GM18870 (cell line): Measurements from ENCODE around the gene PCDHGB1.
A peak's percentile ranks its signal among the peaks of the same experiment; 100 is the strongest.
"Not testable (repeated sequence)": the region's sequence is repeated elsewhere in the genome, so short reads cannot be mapped to it uniquely, and the experiment has no call there.

Experiments
- ATAC-seq: cut with Tn5 transposase; IDR thresholded peaks from one replicate; pipeline ENCODE4 v1.9.1; 2021; ENCODE audit warnings: moderate library complexity; ENCODE audit not compliant: unreplicated experiment

Gene PCDHGB1

DNA sequence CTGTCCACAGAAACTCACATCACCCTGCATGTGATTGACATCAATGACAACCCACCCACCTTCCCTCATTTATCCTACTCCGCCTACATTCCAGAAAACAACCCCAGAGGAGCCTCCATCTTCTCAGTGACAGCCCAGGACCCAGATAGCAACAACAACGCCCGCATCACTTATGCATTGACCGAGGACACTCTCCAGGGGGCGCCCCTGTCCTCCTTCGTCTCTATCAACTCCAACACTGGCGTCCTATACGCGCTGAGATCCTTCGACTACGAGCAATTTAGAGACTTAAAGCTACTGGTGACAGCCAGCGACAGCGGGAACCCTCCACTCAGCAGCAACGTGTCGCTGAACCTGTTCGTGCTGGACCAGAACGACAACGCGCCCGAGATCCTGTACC, 4.6 kb upstream of the PCDHGB1 start:
- ATAC-seq, result no peak

DNA sequence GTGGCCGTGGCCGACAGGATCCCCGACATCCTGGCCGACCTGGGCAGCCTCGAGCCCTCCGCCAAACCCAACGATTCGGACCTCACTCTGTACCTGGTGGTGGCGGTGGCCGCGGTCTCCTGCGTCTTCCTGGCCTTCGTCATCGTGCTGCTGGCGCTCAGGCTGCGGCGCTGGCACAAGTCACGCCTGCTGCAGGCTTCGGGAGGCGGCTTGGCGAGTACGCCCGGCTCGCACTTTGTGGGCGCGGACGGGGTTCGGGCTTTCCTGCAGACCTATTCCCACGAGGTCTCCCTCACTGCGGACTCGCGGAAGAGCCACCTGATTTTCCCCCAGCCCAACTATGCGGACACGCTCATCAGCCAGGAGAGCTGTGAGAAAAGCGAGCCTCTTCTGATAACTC, 3.9 kb upstream of the PCDHGB1 start:
- not testable (repeated sequence) for ATAC-seq

DNA sequence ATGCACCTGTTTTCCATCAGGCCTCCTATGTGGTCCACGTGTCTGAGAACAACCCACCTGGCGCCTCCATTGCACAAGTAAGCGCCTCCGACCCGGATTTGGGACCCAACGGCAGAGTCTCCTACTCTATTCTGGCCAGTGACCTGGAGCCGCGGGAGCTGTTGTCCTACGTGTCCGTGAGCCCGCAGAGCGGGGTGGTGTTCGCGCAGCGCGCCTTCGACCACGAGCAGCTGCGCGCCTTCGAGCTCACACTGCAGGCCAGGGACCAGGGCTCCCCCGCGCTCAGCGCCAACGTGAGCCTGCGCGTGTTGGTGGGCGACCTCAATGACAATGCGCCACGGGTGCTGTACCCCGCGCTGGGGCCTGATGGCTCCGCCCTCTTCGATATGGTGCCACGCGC, 1.7 kb downstream of the PCDHGB1 start:
- no peak for ATAC-seq

DNA sequence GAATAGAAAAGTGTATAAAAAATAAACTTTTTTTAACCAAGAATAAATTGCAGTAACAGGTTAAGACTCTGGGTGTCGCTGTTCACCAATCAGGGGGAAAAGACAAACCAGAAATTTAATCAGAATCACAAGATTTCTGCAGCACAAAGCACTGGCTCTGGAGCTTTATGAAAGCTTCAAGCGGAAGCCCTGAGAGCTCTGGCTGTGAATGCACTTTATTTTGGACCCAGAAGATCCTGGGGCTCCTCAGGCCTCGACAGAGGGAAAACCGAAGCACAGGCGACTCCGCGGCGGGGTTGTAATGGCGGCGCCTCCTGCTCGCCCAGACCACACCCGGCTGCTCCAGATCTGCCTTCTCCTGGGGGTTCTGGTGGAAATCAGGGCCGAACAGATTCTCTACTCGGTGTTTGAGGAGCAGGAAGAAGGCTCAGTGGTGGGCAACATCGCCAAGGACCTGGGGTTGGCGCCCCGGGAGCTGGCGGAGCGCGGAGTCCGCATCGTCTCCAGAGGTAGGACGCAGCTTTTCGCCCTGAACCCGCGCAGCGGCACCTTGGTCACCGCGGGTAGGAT, 5.1 kb downstream of the PCDHGB1 start, which contains the start of gene PCDHGA4:
PCDHGA4 (plus strand) TSS at position 122 of the 570 bp plus-strand sequence; CDS start at position 209, 87 bp downstream.
- no peak for ATAC-seq

DNA sequence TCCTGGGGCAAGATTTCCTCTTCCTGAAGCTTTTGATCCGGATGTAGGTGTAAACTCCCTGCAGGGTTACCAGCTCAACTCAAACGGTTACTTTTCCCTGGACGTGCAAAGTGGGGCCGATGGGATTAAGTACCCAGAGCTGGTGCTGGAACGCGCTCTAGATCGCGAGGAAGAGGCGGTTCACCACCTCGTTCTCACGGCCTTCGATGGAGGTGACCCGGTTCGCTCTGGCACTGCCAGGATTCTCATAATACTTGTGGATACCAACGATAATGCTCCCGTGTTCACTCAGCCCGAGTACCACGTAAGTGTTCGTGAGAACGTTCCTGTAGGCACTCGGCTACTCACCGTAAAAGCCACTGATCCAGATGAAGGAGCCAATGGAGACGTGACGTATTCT, 5.7 kb downstream of the PCDHGB1 start:
- ATAC-seq, result no peak

DNA sequence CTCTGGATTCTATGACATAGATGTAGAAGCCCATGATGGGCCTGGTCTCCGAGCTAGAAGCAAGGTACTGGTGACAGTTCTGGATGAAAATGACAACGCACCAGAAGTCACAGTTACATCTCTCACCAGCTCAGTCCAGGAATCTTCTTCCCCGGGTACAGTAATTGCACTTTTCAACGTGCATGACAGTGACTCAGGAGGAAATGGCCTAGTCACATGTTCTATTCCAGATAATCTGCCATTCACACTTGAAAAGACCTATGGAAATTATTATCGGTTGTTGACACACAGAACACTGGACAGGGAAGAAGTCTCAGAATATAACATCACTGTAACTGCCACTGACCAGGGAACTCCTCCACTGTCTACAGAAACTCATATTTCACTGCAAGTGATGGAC, 6.2 kb downstream of the PCDHGB1 start:
- ATAC-seq, result no peak

DNA sequence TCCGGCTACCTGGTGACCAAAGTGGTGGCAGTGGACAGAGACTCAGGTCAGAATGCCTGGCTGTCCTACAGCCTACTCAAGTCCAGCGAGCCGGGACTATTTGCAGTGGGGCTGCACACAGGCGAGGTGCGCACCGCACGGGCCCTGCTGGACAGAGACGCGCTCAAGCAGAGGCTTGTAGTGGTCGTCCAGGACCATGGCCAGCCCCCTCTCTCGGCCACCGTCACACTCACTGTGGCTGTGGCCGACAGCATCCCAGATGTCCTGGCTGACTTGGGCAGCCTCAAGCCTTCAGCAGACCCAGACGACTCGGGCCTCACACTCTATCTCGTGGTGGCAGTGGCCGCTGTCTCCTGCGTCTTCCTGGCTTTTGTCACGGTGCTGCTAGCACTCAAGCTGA, 7.1 kb downstream of the PCDHGB1 start:
- ATAC-seq, result no peak

DNA sequence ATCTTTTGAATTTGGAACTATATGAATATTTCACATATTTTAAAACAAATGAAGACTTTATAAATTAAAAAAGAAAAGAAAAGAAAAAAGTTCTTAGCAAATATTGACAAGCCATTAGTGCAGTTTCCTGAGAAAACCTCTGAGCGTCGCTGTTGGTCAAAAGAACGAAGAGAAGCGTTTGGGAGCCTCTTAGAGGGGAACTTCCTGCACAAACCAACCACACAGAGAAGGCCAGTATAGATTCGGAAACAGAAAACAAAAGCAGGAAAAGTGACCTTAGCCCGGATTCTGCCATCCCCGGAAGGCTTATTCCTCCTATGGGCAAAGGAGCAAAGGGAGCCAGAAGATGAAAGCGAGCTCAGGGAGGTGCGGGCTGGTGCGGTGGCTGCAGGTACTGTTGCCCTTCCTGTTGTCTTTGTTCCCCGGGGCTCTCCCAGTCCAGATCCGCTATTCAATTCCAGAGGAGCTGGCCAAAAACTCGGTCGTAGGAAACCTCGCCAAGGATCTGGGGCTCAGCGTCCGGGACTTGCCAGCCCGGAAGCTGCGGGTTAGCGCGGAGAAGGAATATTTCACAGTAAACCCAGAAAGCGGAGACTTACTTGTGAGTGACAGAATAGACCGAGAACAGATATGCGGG, 10.0 kb downstream of the PCDHGB1 start, which contains the start of gene PCDHGB2:
PCDHGB2 (plus strand) TSS at position 205 of the 637 bp plus-strand sequence; CDS start at position 347, 142 bp downstream.
- peak; percentile 61 for ATAC-seq

DNA sequence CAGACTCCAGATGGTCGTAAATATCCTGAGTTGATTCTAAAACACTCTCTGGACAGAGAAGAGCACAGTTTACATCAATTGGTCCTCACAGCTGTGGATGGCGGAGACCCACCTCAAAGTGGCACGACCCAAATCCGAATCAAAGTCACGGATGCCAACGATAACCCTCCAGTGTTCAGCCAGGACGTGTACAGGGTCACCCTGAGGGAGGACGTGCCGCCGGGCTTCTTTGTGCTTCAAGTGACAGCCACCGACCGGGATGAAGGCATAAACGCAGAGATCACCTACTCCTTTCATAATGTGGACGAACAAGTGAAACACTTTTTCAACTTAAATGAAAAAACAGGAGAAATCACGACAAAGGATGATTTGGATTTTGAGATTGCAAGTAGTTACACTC, 10.8 kb downstream of the PCDHGB1 start:
- no peak for ATAC-seq

DNA sequence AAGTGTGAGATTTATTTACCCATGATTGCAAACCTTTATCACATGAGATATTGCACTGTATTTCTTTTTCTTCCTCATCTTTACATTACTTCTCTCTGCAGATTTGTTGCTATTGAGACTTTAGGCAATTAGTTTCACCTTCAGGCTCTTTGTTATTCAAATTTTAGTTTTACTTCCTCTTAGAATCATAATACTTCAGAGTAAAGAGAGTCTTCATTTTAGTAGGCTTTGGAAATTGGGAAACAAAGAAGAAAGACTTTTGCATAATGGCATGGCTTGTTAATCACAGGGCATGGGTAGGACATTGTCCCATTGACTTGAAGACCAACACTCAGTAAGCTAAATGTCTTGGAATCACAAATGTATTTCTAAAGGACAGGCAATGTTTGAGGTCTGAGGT, 12.8 kb downstream of the PCDHGB1 start:
- no peak for ATAC-seq

DNA sequence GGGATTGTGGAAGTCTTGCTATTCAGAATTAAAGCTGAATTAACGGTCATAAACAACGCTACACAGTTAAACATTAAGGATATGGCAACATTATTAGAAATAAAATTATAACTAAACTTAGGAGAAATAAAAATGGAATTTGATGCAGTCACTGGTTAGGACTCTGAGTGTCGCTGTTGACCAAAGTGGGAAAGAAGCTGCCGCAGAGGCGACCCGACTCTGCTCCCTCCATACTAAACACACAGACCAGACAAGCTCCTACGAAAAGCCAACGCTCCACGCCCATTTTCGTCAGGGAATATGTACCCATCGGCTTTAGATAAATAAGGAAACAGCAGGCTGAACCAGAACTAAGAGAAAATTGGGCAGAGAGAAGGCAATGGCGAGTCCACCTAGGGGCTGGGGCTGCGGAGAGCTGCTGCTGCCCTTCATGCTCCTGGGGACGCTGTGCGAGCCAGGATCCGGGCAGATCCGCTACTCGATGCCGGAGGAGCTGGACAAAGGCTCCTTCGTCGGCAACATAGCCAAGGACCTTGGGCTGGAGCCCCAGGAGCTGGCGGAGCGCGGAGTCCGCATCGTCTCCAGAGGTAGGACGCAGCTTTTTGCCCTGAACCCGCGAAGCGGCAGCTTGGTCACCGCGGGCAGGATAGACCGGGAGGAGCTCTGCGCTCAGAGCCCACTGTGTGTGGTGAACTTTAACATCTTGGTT, 14.2 kb downstream of the PCDHGB1 start, which contains the start of gene PCDHGA5:
PCDHGA5 (plus strand) TSS at position 211 of the 709 bp plus-strand sequence; CDS start at position 380, 169 bp downstream.
- ATAC-seq, result no peak

DNA sequence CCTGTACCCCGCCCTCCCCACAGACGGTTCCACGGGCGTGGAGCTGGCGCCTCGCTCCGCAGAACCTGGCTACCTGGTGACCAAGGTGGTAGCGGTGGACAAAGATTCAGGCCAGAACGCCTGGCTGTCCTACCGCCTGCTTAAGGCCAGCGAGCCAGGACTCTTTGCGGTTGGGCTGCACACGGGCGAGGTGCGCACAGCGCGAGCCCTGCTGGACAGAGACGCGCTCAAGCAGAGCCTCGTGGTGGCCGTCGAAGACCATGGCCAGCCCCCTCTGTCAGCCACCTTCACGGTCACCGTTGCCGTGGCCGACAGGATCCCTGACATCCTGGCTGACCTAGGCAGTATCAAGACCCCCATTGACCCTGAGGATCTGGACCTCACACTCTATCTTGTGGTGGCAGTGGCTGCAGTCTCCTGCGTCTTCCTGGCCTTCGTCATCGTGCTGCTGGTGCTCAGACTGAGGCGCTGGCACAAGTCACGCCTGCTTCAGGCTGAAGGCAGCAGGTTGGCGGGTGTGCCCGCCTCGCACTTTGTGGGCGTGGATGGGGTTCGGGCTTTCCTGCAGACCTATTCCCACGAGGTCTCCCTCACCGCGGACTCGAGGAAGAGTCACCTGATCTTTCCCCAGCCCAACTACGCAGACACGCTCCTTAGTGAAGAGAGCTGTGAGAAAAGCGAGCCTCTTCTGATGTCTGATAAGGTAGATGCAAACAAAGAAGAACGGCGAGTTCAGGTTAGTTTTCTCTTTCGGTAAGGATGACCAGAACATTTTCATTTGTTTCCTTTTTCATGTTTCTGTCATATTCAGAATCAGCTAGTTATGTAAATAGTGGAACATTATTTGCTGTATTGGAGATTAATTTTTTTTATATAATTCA, 16.4 kb downstream of the PCDHGB1 start:
- no peak for ATAC-seq

DNA sequence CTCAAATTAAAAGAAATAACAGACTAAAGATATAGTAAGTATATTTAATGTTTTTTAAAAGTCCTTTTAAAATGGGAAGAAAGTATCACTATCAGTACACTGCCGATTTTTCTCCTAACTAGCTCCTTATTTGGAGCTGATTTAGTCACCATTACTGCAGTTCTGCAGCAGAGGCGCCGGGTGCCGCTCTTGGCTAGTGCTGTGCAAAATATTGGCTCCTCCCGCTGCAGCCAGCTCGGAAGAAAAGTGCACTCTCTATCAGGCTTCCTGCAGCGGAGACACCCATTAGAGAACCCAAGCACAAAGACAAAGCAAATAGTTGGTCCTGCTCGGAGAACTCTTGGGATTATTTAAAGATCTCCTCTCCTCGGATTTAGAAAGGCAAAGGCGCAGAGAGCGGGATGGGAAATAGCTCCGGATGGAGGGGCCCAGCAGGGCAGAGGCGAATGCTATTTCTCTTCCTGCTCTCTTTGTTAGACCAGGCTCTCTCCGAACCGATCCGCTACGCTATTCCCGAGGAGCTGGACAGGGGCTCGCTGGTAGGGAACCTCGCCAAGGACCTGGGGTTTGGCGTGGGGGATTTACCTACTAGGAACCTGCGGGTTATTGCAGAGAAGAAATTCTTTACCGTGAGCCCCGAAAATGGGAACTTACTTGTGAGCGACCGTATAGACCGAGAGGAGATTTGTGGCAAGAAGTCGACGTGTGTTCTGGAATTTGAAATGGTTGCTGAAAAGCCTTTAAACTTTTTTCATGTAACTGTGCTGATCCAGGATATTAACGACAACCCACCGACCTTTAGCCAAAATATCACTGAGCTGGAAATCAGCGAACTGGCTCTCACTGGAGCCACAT, 20.3 kb downstream of the PCDHGB1 start, which contains the start of gene PCDHGB3:
PCDHGB3 (plus strand) TSS at position 249 of the 855 bp plus-strand sequence; CDS start at position 402, 153 bp downstream.
- ATAC-seq, result peak; percentile 94

DNA sequence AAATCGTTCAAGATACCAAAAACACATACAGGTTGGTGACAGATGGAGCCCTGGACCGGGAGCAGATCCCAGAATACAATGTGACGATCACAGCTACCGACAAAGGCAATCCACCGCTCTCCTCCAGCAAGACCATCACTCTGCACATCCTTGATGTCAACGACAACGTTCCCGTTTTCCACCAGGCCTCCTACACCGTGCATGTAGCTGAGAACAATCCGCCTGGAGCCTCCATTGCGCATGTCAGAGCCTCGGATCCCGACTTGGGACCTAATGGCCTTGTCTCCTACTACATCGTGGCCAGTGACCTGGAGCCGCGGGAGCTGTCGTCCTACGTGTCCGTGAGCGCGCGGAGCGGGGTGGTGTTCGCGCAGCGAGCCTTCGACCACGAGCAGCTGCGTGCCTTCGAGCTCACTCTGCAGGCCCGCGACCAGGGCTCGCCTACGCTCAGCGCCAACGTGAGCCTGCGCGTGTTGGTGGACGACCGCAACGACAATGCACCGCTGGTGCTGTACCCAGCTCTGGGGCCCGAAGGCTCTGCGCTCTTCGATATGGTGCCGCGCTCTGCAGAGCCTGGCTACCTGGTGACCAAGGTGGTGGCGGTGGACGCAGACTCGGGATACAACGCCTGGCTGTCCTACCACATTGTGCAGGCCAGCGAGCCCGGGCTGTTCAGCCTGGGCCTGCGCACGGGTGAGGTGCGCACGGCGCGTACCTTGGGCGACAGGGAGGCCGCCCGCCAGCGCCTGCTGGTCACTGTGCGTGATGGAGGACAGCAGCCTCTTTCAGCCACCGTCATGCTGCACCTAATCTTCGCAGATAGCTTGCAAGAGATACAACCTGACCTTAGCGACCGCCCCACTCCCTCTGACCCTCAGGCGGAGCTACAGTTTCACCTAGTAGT, 21.9 kb downstream of the PCDHGB1 start:
- no peak for ATAC-seq

DNA sequence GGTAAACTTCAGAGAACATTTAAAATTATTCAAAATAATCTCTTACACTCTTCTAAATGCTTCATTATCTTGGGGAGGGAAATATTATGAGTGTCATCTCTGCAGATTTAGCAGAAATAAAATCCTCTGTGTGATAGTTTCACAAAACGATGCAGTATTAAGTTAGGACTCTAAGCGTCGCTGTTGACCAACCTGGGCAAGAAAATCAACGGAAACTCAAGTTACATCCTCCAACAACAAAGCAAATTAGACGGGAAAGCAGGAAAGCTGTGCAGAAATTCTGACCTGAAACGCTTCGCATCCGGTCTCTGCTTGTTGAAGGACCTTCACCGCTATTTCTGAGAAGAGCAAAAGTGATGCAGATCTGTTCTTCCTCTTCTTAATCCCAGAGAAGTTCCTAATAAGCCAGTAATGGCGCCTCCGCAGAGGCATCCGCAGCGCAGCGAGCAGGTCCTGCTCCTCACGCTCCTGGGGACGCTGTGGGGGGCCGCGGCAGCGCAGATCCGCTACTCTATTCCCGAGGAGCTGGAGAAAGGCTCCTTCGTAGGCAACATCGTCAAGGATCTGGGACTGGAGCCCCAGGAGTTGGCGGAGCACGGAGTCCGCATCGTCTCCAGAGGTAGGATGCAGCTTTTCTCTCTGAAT, 23.9 kb downstream of the PCDHGB1 start, which contains the start of gene PCDHGA6:
PCDHGA6 (plus strand) TSS at position 219 of the 645 bp plus-strand sequence; CDS start at position 412, 193 bp downstream.
- no peak for ATAC-seq

DNA sequence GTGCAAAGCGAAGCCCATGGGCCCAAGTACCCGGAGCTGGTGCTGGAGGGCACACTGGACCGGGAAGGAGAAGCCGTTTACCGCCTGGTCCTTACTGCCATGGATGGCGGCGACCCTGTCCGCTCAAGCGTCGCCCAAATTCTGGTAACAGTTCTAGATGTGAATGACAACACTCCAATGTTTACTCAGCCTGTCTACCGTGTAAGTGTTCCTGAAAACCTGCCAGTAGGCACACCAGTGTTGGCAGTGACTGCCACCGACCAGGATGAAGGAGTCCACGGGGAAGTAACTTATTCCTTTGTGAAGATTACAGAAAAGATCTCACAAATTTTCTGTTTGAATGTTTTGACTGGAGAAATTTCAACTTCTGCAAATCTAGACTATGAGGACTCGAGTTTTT, 24.7 kb downstream of the PCDHGB1 start:
- no peak for ATAC-seq

DNA sequence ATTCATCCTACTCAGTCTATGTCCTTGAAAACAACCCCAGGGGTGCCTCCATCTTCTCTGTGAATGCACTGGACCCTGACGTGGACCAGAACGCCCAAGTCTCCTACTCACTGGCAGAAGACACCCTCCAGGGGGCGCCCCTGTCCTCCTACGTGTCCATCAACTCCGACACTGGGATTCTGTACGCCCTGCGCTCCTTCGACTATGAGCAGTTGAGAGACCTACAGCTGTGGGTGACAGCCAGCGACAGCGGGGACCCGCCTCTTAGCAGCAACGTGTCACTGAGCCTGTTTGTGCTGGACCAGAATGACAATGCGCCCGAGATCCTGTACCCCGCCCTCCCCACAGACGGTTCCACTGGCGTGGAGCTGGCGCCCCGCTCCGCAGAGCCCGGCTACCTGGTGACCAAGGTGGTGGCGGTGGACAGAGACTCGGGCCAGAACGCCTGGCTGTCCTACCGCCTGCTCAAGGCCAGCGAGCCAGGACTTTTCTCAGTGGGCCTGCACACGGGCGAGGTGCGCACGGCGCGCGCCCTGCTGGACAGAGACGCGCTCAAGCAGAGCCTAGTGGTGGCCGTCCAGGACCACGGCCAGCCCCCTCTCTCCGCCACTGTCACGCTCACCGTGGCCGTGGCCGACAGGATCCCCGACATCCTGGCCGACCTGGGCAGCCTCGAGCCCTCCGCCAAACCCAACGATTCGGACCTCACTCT, 25.7 kb downstream of the PCDHGB1 start:
- not testable (repeated sequence) for ATAC-seq
